IMR-90 (cell line): ENCODE data around the gene AMER2. TPM values are rescaled to one million over a fixed set of nuclear protein-coding genes. Genes with fewer than 3 reads are reported as not detected.

Source experiments
- ATAC-seq: fragments of 200-7000 bp; cut with Tn5 transposase; 2 replicates; pipeline ENCODE4 v1.9.1; 2020; ENCODE audit warnings: low read depth, mild to moderate bottlenecking, moderate library complexity
- BruUV-seq: library from RNA; stranded (reverse); fragments of 400-500 nt; replicated peaks from 2 replicates; lab custom pipeline; 2021; lab: Mats Ljungman, UMichigan
- CTCF ChIA-PET: fragments of 300-600 bp; formaldehyde crosslinking; extraction: SDS; loops from one replicate; lab custom pipeline; 2021; ENCODE audit warnings: antibody characterized with exemption; lab: Yijun Ruan, JAX
- POLR2A ChIA-PET: fragments of 300-600 bp; sonication (Branson Sonifier 250); formaldehyde crosslinking; loops from one replicate; lab custom pipeline; 2022; ENCODE audit warnings: antibody characterized with exemption; ENCODE audit not compliant: unreplicated experiment; lab: Charles Lee
- DNase-seq: peaks from one replicate; pipeline ENCODE4 v3.0.0; 2013
- H2AFZ ChIP-seq: replicated peaks from 2 replicates; pipeline ENCODE3; 2013; ENCODE audit warnings: low read length, mild to moderate bottlenecking; ENCODE audit not compliant: poor library complexity
- H2AK5ac ChIP-seq: 2 replicates; pipeline ENCODE4 v1.6.1; 2013; ENCODE audit warnings: low read depth, low read length, inconsistent platforms
- H2AK9ac ChIP-seq: replicated peaks from 2 replicates; pipeline ENCODE3; 2013; ENCODE audit warnings: mild to moderate bottlenecking, low read depth, low read length, moderate library complexity; ENCODE audit not compliant: poor library complexity
- H2BK120ac ChIP-seq: 2 replicates; pipeline ENCODE4 v1.6.1; 2013; ENCODE audit warnings: low read depth, low read length, inconsistent platforms
- H2BK15ac ChIP-seq: 3 replicates; pipeline ENCODE4 v1.6.1; 2013; ENCODE audit warnings: low read depth, low read length, inconsistent platforms
- H2BK20ac ChIP-seq: 2 replicates; pipeline ENCODE4 v1.6.1; 2013; ENCODE audit warnings: low read depth, mild to moderate bottlenecking, inconsistent platforms, low read length, moderate library complexity
- H2BK5ac ChIP-seq: 2 replicates; pipeline ENCODE4 v1.6.1; 2013; ENCODE audit warnings: mild to moderate bottlenecking, low read depth, low read length, inconsistent platforms; ENCODE audit not compliant: poor library complexity, severe bottlenecking
- H3K14ac ChIP-seq: replicated peaks from 2 replicates; pipeline ENCODE4 v1.6.1; 2013; ENCODE audit warnings: low read depth, low read length, inconsistent platforms
- H3K18ac ChIP-seq: 2 replicates; pipeline ENCODE4 v1.6.1; 2013; ENCODE audit warnings: low read depth, low read length, control low read depth
- H3K23ac ChIP-seq: 2 replicates; pipeline ENCODE4 v1.6.1; 2013; ENCODE audit warnings: low read depth, low read length, inconsistent platforms
- H3K27ac ChIP-seq: 2 replicates; pipeline ENCODE4 v1.5.1; 2013; ENCODE audit warnings: mild to moderate bottlenecking, control low read depth, low read length; ENCODE audit not compliant: insufficient read depth
- H3K27me3 ChIP-seq: 2 replicates; pipeline ENCODE4 v1.6.1; 2013; ENCODE audit warnings: low read length; ENCODE audit not compliant: control insufficient read depth, insufficient read depth
- H3K36me3 ChIP-seq: 2 replicates; pipeline ENCODE4 v1.6.1; 2013; ENCODE audit warnings: low read length, mixed read lengths; ENCODE audit not compliant: control insufficient read depth, insufficient read depth
- H3K4ac ChIP-seq: 2 replicates; pipeline ENCODE4 v1.6.1; 2013; ENCODE audit warnings: low read depth, low read length, inconsistent platforms
- H3K4me1 ChIP-seq: 2 replicates; pipeline ENCODE4 v1.6.1; 2013; ENCODE audit warnings: low read length, mixed read lengths; ENCODE audit not compliant: control insufficient read depth, insufficient read depth
- H3K4me2 ChIP-seq: 2 replicates; pipeline ENCODE4 v1.6.1; 2013; ENCODE audit warnings: low read depth, mild to moderate bottlenecking, control low read depth, low read length, moderate library complexity
- H3K4me3 ChIP-seq: 2 replicates; pipeline ENCODE4 v1.5.1; 2013; ENCODE audit warnings: low read depth, mild to moderate bottlenecking, control low read depth, low read length, moderate library complexity; ENCODE audit not compliant: insufficient read depth
- H3K56ac ChIP-seq: 2 replicates; pipeline ENCODE4 v1.6.1; 2013; ENCODE audit warnings: low read length, inconsistent platforms; ENCODE audit not compliant: insufficient read depth; ENCODE audit errors: extremely low read depth
- H3K79me1 ChIP-seq, 2 experiments: 2 replicates each; pipeline ENCODE4 v1.6.1; 2013; ENCODE audit warnings: low read length in 2 of 2, inconsistent platforms in 1 of 2, low read depth in 1 of 2
- H3K9ac ChIP-seq: 2 replicates; pipeline ENCODE4 v1.6.1; 2013; ENCODE audit warnings: low read depth, low read length, control low read depth
- H3K9me1 ChIP-seq: 2 replicates; pipeline ENCODE4 v1.6.1; 2013; ENCODE audit warnings: low read length, inconsistent platforms; ENCODE audit not compliant: insufficient read depth
- H3K9me3 ChIP-seq: 2 replicates; pipeline ENCODE4 v1.6.1; 2013; ENCODE audit warnings: low read length; ENCODE audit not compliant: control insufficient read depth, insufficient read depth
- H4K20me1 ChIP-seq: 2 replicates; pipeline ENCODE4 v1.6.1; 2013; ENCODE audit warnings: low read length, inconsistent platforms; ENCODE audit not compliant: insufficient read depth
- H4K5ac ChIP-seq: 2 replicates; pipeline ENCODE4 v1.6.1; 2013; ENCODE audit warnings: mild to moderate bottlenecking, low read depth, low read length, control low read depth
- H4K8ac ChIP-seq, 2 experiments: 2 replicates each; pipeline ENCODE4 v1.6.1; 2013; ENCODE audit warnings: low read depth in 2 of 2, low read length in 2 of 2, control low read depth in 1 of 2, inconsistent platforms in 1 of 2
- H4K91ac ChIP-seq: 2 replicates; pipeline ENCODE4 v1.6.1; 2013; ENCODE audit warnings: low read depth, low read length, inconsistent platforms; ENCODE audit not compliant: insufficient read depth
- RFX5 ChIP-seq: IDR thresholded peaks from 2 replicates; pipeline ENCODE4 v1.8.0; 2012; ENCODE audit warnings: low read depth, mild to moderate bottlenecking, low read length, moderate library complexity
- WGBS, 2 experiments: methylation state at CpG; one replicate each; pipeline versions ENCODE4 v1.1.5 to v1.1.7; 2013; ENCODE audit warnings: missing lambda C conversion rate in 2 of 2; ENCODE audit not compliant: insufficient read length in 1 of 2; ENCODE audit errors: extremely low coverage in 2 of 2; 5-methylcytosine and 5-hydroxymethylcytosine counted together
- dilution Hi-C: fragments of 300-500 bp; cut with HindIII; formaldehyde crosslinking; loops from one replicate; pipeline ENCODE4 v1.14.3; 2018; ENCODE audit warnings: low sequenced_read_pairs; ENCODE audit not compliant: unreplicated experiment
- in situ Hi-C: fragments of 300-500 bp; cut with MboI; formaldehyde crosslinking; loops from 3 replicates; pipeline ENCODE4 v1.14.3; 2019; ENCODE audit warnings: low sequenced_read_pairs, inconsistent platforms, mixed read lengths
- intact Hi-C: fragments of 100-400 bp; cut with micrococcal nuclease; formaldehyde crosslinking; loops from 2 replicates; pipeline ENCODE4 v1.10.0; 2022
- polyA plus RNA-seq, 3 experiments: library from polyadenylated mRNA; depleted of rRNA; stranded (reverse); fragments of >200 nt; gene quantifications; 2 replicates each; pipeline ENCODE4 v1.2.3, GENCODE V29; 2012; ENCODE audit warnings: low replicate concordance in 1 of 3
- total RNA-seq: library from RNA; depleted of rRNA; stranded (reverse); fragments of >200 nt; gene quantifications from 2 replicates; pipeline ENCODE4 v1.2.3, GENCODE V29; 2012

AMER2 gene
- total and polyA plus RNA-seq, 2 of the 4 experiments (the other 2 are of a cell fraction): not detected

- dilution Hi-C loops: no loop called here
- no peak overlapping the region for H3K9ac ChIP-seq
- BruUV-seq: no TSS peak
- no peak overlapping the region for H2BK20ac ChIP-seq
- no peaks in the 10 kb centered on the region for H4K20me1 ChIP-seq
- no peak overlapping the region for H2AFZ ChIP-seq
- no peak overlapping the region for H3K4me3 ChIP-seq
- intact Hi-C loops: no loop called here
- H3K4ac ChIP-seq: no peak overlapping the region
- H2BK5ac ChIP-seq: no peak overlapping the region
- no peak overlapping the region for H3K14ac ChIP-seq
- H3K4me1 ChIP-seq: no peaks in the 10 kb centered on the region
- ChIA-PET CTCF (interaction anchor here (0.6 kb wide), 1 partner anchor 238 kb away, joined by 3 read pairs; no protein-coding TSS in a partner anchor), POLR2A (no interaction called here)
- H3K9me3 ChIP-seq: no peaks in the 10 kb centered on the region
- H3K23ac ChIP-seq: no peak overlapping the region
- H3K36me3 ChIP-seq: no peaks in the 10 kb centered on the region
- ATAC-seq (no peak), DNase-seq (no peak)
- H4K5ac ChIP-seq: no peak overlapping the region
- no peak overlapping the region for H2BK15ac ChIP-seq
- no peak overlapping the region for H2BK120ac ChIP-seq
- H3K79me1 ChIP-seq: no peaks in the 10 kb centered on the region
- WGBS, 2 experiments: no CpG with 5 or more reads among the region's 2 CpGs
- H4K8ac ChIP-seq: no peak overlapping the region
- no peak overlapping the region for H3K18ac ChIP-seq
- H3K27ac ChIP-seq: no peak overlapping the region
- no peaks in the 10 kb centered on the region for H3K9me1 ChIP-seq
- no peak overlapping the region for H3K56ac ChIP-seq
- no peak overlapping the region for H2AK9ac ChIP-seq
- H4K91ac ChIP-seq: no peak overlapping the region
- no peak for TF ChIP-seq RFX5
- no peak overlapping the region for H2AK5ac ChIP-seq
- in situ Hi-C loops: no loop called here
- no peak overlapping the region for H3K4me2 ChIP-seq
- peaks cover 2% of the 10 kb centered on the region; the same call in 1 of the 2 replicates for H3K27me3 ChIP-seq
Measured at GRCh38 chr13:25153736-25154135, 18.4 kb downstream of the AMER2 start.
